Measurements from ENCODE around the gene RASGRF1.

- no peak for TF ChIP-seq CTCF (IDR thresholded peaks at IDR 0.05; ENCODE audit: insufficient read depth, low read length)
- no peak for TF ChIP-seq SPI1 (IDR thresholded peaks at IDR 0.05; ENCODE audit: borderline replicate concordance, low read depth)
- no peak for TF ChIP-seq REST (IDR thresholded peaks at IDR 0.05; ENCODE audit: insufficient replicate concordance, low read depth)
These were observed 169.1 kb downstream of the RASGRF1 start for GRCh38 chr15:78921517-78921916.
